CMK (cell line): ENCODE data around the gene LMNA.
"Not testable (repeated sequence)": the region's sequence is repeated elsewhere in the genome, so short reads cannot be mapped to it uniquely, and the experiment has no call there.

Experiments used
- DNase-seq: peaks from one replicate; pipeline ENCODE4 v3.0.0-alpha.2; 2010; ENCODE audit warnings: low read depth

LMNA gene

GRCh38 chr1:156104861-156105832 is 9.4 kb upstream of the LMNA start:
- DNase-seq, result no peak

- DNase-seq, result no peak
Measured at GRCh38 chr1:156106624-156107488, 7.7 kb upstream of the LMNA start.

GRCh38 chr1:156108057-156108456 is 6.5 kb upstream of the LMNA start:
- no peak for DNase-seq

GRCh38 chr1:156108664-156109241 is 5.8 kb upstream of the LMNA start:
- DNase-seq, result no peak

GRCh38 chr1:156110252-156110651 is 4.3 kb upstream of the LMNA start:
- no peak for DNase-seq

- DNase-seq, result no peak
Measured at GRCh38 chr1:156111355-156111962, 3.1 kb upstream of the LMNA start.

- DNase-seq, result no peak
Measured at GRCh38 chr1:156112276-156113137, 2.0 kb upstream of the LMNA start.

GRCh38 chr1:156113282-156113950 is 1.1 kb upstream of the LMNA start:
- DNase-seq, result no peak

GRCh38 chr1:156114919-156115513 is 505 bp downstream of the LMNA start:
- DNase-seq, result no peak

GRCh38 chr1:156115514-156116374 is 1.2 kb downstream of the LMNA start:
- no peak for DNase-seq

GRCh38 chr1:156116731-156117130 is 2.2 kb downstream of the LMNA start:
- not testable (repeated sequence) for DNase-seq

GRCh38 chr1:156117414-156118176 is 3.1 kb downstream of the LMNA start:
- no peak for DNase-seq

- no peak for DNase-seq
Measured at GRCh38 chr1:156118177-156118868, 3.8 kb downstream of the LMNA start.

GRCh38 chr1:156119503-156120209 is 5.1 kb downstream of the LMNA start:
- no peak for DNase-seq

GRCh38 chr1:156120318-156120717 is 5.8 kb downstream of the LMNA start:
- DNase-seq, result no peak

GRCh38 chr1:156121005-156121404 is 6.5 kb downstream of the LMNA start:
- DNase-seq, result not testable (repeated sequence)

- no peak for DNase-seq
Measured at GRCh38 chr1:156121457-156121856, 6.9 kb downstream of the LMNA start.
